Stimulated activated CD4-positive, alpha-beta T cell treated with anti-CD3 and anti-CD28 coated beads, Interleukin-2, amount 100 ng/mL, for 48 hours (primary cell): ENCODE results near the gene CT45A10.
"Not testable (repeated sequence)": the region's sequence is repeated elsewhere in the genome, so short reads cannot be mapped to it uniquely, and the experiment has no call there.

ENCODE experiments used
- DNase-seq, 2 donors: peaks; one replicate each; pipeline ENCODE4 v3.0.0-alpha.2; 2020

The CT45A10 gene, protein sequence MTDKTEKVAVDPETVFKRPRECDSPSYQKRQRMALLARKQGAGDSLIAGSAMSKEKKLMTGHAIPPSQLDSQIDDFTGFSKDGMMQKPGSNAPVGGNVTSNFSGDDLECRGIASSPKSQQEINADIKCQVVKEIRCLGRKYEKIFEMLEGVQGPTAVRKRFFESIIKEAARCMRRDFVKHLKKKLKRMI

DNA sequence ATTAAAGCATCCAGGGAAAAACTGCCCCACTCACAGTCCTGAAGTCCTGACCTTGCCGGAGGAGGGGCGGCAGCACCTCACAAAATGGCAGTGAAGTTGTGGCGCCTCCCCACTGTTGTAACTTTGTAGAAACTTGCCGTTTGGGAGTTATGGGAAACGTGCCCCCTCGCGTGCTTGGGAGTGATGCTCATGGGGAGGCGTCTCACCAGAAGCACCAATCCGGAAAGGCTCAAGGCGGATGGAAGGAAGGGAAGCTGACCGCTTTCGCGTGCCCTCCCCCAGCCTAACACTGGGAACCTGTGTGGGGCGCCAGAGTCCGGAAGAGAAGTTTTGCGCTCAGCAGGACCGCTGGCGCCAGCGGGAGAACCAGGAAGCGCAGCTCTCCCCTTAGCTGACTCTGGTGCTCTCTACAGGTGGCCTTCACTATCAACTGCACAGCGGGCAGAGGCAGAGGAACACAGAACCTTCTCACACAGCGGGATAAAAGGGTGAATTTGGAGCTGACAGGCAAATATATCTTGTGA is at the start of gene CT45A10, which contains the start of gene SAGE1:
TSS of gene CT45A10 (minus strand) at position 151 of the 524 bp plus-strand sequence. CDS start 8,100 bp downstream, outside the sequence.
TSS of gene SAGE1 (plus strand) at position 423 of the 524 bp plus-strand sequence. CDS start 2,527 bp downstream, outside the sequence.
- DNase-seq, result no peak

GRCh38 chrX:135931644-135932487 is 38.6 kb upstream of the CT45A10 start:
- peak; percentile 25 to 50 for DNase-seq

- DNase-seq, result no peak
Measured at GRCh38 chrX:135927897-135928296, 34.7 kb upstream of the CT45A10 start.

- no peak for DNase-seq
Measured at GRCh38 chrX:135923353-135923752, 30.1 kb upstream of the CT45A10 start.

- DNase-seq, result not testable (repeated sequence)
Measured at GRCh38 chrX:135920516-135920915, 27.3 kb upstream of the CT45A10 start.

- no peak for DNase-seq
Measured at GRCh38 chrX:135914404-135914803, 21.2 kb upstream of the CT45A10 start.

- DNase-seq, result no peak
Measured at GRCh38 chrX:135910251-135910650, 17.0 kb upstream of the CT45A10 start.

DNA sequence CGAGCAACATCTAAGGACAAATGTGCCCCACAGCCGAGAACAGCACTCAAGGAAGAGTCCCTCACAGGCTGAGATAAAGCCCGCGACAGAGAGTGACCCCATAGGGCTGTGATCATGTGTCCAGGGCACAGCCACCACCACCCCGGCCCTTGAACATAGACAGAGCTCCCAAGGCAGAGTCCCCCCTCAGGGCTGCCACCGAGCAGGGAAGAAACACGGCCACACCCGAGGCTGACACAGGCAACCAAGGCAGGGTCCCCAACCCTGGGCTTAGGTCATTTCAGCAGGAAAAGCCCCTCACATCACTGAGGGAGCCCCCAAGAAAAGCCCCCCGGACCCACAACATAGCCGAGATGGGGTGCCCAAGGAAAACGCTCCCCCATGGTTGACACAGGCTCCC is 463 bp downstream of the CT45A10 start:
- DNase-seq, result no peak

GRCh38 chrX:135890087-135890585 is 3.1 kb downstream of the CT45A10 start:
- no peak for DNase-seq

- DNase-seq, result peak; percentile 22 to 53
Measured at GRCh38 chrX:135888976-135889375, 4.3 kb downstream of the CT45A10 start.

- DNase-seq, result not testable (repeated sequence)
Measured at GRCh38 chrX:135888230-135888629, 5.0 kb downstream of the CT45A10 start.

GRCh38 chrX:135882741-135883140 is 10.5 kb downstream of the CT45A10 start:
- DNase-seq, result not testable (repeated sequence)

GRCh38 chrX:135871712-135872111 is 21.5 kb downstream of the CT45A10 start, which contains the start of gene CT45A9:
Gene CT45A9 (minus strand): TSS chrX:135871812. CDS start chrX:135868061, 3,751 bp downstream.
- DNase-seq, result not testable (repeated sequence)

DNA sequence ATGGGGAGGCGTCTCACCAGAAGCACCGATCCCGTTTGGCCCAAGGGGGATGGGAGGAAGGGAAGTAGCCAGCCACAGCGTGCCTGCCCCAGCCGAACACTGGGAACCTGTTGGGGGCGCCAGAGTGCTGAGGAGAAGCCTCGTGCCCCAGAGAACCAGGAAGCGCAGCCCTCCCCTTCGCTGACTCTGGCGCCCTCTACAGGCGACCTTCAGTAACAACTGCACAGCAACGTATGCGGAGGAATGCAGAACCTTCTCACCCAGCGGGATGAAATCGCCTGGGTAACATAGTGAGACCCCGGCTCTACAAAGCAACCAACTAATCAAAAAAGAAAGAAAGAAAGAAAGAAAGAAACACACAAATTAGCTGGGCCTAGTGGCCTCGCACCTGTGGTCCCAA is 38.8 kb downstream of the CT45A10 start, which contains the start of gene CT45A8:
TSS of gene CT45A8 (minus strand) at position 101 of the 400 bp plus-strand sequence. CDS start 3,755 bp downstream, outside the sequence.
- DNase-seq, result not testable (repeated sequence)

DNA sequence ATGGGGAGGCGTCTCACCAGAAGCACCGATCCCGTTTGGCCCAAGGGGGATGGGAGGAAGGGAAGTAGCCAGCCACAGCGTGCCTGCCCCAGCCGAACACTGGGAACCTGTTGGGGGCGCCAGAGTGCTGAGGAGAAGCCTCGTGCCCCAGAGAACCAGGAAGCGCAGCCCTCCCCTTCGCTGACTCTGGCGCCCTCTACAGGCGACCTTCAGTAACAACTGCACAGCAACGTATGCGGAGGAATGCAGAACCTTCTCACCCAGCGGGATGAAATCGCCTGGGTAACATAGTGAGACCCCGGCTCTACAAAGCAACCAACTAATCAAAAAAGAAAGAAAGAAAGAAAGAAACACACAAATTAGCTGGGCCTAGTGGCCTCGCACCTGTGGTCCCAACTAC is 56.1 kb downstream of the CT45A10 start, which contains the start of gene CT45A7:
TSS of gene CT45A7 (minus strand) at position 101 of the 400 bp plus-strand sequence. CDS start 3,747 bp downstream, outside the sequence.
- DNase-seq, result not testable (repeated sequence)
